ENCODE results near the gene ZBTB38.

The ZBTB38 gene

GRCh38 chr3:141407825-141408224, 39.5 kb downstream of the ZBTB38 start:
- DNase-seq = no peak

GRCh38 chr3:141408596-141408995, 40.3 kb downstream of the ZBTB38 start:
- no peak for DNase-seq

GRCh38 chr3:141409940-141410241, 41.6 kb downstream of the ZBTB38 start:
- peak; percentile 7 for DNase-seq

- DNase-seq = no peak
Observed at GRCh38 chr3:141410408-141410807, 42.1 kb downstream of the ZBTB38 start.

GRCh38 chr3:141410846-141411245, 42.5 kb downstream of the ZBTB38 start:
- DNase-seq = peak; percentile 38

GRCh38 chr3:141411251-141411771, 43.0 kb downstream of the ZBTB38 start:
- peak; percentile 66 for DNase-seq

GRCh38 chr3:141412087-141412935, 44.0 kb downstream of the ZBTB38 start:
- DNase-seq = peak; percentile 64

- DNase-seq = no peak
Observed at GRCh38 chr3:141412936-141413354, 44.6 kb downstream of the ZBTB38 start.

- DNase-seq = peak; percentile 43
Observed at GRCh38 chr3:141413391-141413790, 45.1 kb downstream of the ZBTB38 start.

GRCh38 chr3:141413801-141414689, 45.7 kb downstream of the ZBTB38 start:
- peak; percentile 43 for DNase-seq

GRCh38 chr3:141414800-141415462, 46.6 kb downstream of the ZBTB38 start:
- no peak for DNase-seq

GRCh38 chr3:141415953-141416352, 47.6 kb downstream of the ZBTB38 start:
- no peak for DNase-seq
